ENCODE results near the gene CREB3. TPM values are rescaled to one million over a fixed set of nuclear protein-coding genes. Genes with fewer than 3 reads are reported as not detected.

The CREB3 gene
- total RNA-seq, 2 donors from 2014 or later = 22.8 to 25.3 TPM

- no peaks in the 10 kb centered on the region for H3K9me3 Mint-ChIP-seq
- ATAC-seq = no peak
- peak overlapping the region; percentile 29 to 66 for H3K27ac Mint-ChIP-seq
- H3K36me3 Mint-ChIP-seq = peaks cover 40 to 47% of the 10 kb centered on the region in 2 donors
- no peak for DNase-seq (ENCODE audit: low spot score in 2 of 2)
Measured at GRCh38 chr9:35714123-35714522, 18.3 kb upstream of the CREB3 start.

- ATAC-seq = no peak
- H3K36me3 Mint-ChIP-seq = peaks cover 46 to 47% of the 10 kb centered on the region in 2 donors
- DNase-seq (ENCODE audit: low spot score in 2 of 2) = no peak
- peak overlapping the region; percentile 13 to 66 for H3K27ac Mint-ChIP-seq
- no peaks in the 10 kb centered on the region for H3K9me3 Mint-ChIP-seq
Measured at GRCh38 chr9:35714579-35715252, 17.8 kb upstream of the CREB3 start.

- DNase-seq (ENCODE audit: low spot score in 2 of 2) (no peak), ATAC-seq (no peak)
- no peaks in the 10 kb centered on the region for H3K9me3 Mint-ChIP-seq
- H3K27ac Mint-ChIP-seq = peak overlapping the region in 1 of 2 donors; percentile 67
- H3K36me3 Mint-ChIP-seq = peaks cover 36 to 37% of the 10 kb centered on the region in 2 donors
Measured at GRCh38 chr9:35716230-35716629, 16.2 kb upstream of the CREB3 start.

- peaks cover 37 to 38% of the 10 kb centered on the region in 2 donors for H3K36me3 Mint-ChIP-seq
Measured at GRCh38 chr9:35717132-35717870, 15.2 kb upstream of the CREB3 start.

GRCh38 chr9:35718721-35719511, 13.6 kb upstream of the CREB3 start:
- ATAC-seq (peak in 1 of 2 donors; percentile 44), DNase-seq (ENCODE audit: low spot score in 2 of 2) (no peak)
- Mint-ChIP-seq H3K27ac (peak overlapping the region; percentile 53 to 69), H3K9me3 (no peaks in the 10 kb centered on the region), H3K36me3 (peaks cover 37 to 44% of the 10 kb centered on the region in 2 donors)

More at GRCh38 chr9:35717132-35717870, 15.2 kb upstream of the CREB3 start:
- Mint-ChIP-seq H3K9me3 (no peaks in the 10 kb centered on the region), H3K27ac (no peak overlapping the region)
- ATAC-seq (no peak), DNase-seq (ENCODE audit: low spot score in 2 of 2) (no peak)

- ATAC-seq (no peak), DNase-seq (ENCODE audit: low spot score in 2 of 2) (no peak)
- Mint-ChIP-seq H3K9me3 (no peaks in the 10 kb centered on the region), H3K36me3 (peaks cover 37 to 43% of the 10 kb centered on the region in 2 donors), H3K27ac (peak overlapping the region; percentile 53 to 69)
Measured at GRCh38 chr9:35719546-35719945, 12.9 kb upstream of the CREB3 start.

GRCh38 chr9:35723426-35723825, 9.0 kb upstream of the CREB3 start:
- H3K27ac Mint-ChIP-seq = peak overlapping the region in 1 of 2 donors; percentile 25
- ATAC-seq (no peak), DNase-seq (ENCODE audit: low spot score in 2 of 2) (no peak)
- H3K9me3 Mint-ChIP-seq = no peaks in the 10 kb centered on the region
- peaks cover 25 to 34% of the 10 kb centered on the region in 2 donors for H3K36me3 Mint-ChIP-seq

- Mint-ChIP-seq H3K9me3 (no peaks in the 10 kb centered on the region), H3K36me3 (peaks cover 25 to 33% of the 10 kb centered on the region in 2 donors), H3K27ac (no peak overlapping the region)
- no peak for DNase-seq (ENCODE audit: low spot score in 2 of 2)
- no peak for ATAC-seq
Measured at GRCh38 chr9:35723908-35724307, 8.6 kb upstream of the CREB3 start.

- Mint-ChIP-seq H3K36me3 (peaks cover 25 to 28% of the 10 kb centered on the region in 2 donors), H3K27ac (no peak overlapping the region), H3K9me3 (no peaks in the 10 kb centered on the region)
- no peak for DNase-seq (ENCODE audit: low spot score in 2 of 2)
- no peak for ATAC-seq
Measured at GRCh38 chr9:35725362-35725761, 7.1 kb upstream of the CREB3 start.

- peak overlapping the region in 1 of 2 donors; percentile 57 for H3K27ac Mint-ChIP-seq
- peaks cover 25 to 32% of the 10 kb centered on the region in 2 donors for H3K36me3 Mint-ChIP-seq
- DNase-seq (ENCODE audit: low spot score in 2 of 2) (no peak), ATAC-seq (no peak)
- H3K9me3 Mint-ChIP-seq = no peaks in the 10 kb centered on the region
Measured at GRCh38 chr9:35726931-35727330, 5.5 kb upstream of the CREB3 start.

GRCh38 chr9:35727676-35728040, 4.8 kb upstream of the CREB3 start:
- no peak for ATAC-seq
- DNase-seq (ENCODE audit: low spot score in 2 of 2) = no peak
- no peak overlapping the region for H3K27ac Mint-ChIP-seq
- no peaks in the 10 kb centered on the region for H3K9me3 Mint-ChIP-seq
- H3K36me3 Mint-ChIP-seq = peaks cover 18 to 31% of the 10 kb centered on the region in 2 donors

- DNase-seq (ENCODE audit: low spot score in 2 of 2) = peak; percentile 40 to 86
- peak; percentile 12 to 45 for ATAC-seq
- H3K36me3 Mint-ChIP-seq = peaks cover 22 to 38% of the 10 kb centered on the region in 2 donors
- no peaks in the 10 kb centered on the region for H3K9me3 Mint-ChIP-seq
- H3K27ac Mint-ChIP-seq = no peak overlapping the region
Measured at GRCh38 chr9:35728041-35728971, 4.2 kb upstream of the CREB3 start.

GRCh38 chr9:35729101-35729500, 3.4 kb upstream of the CREB3 start:
- Mint-ChIP-seq H3K27ac (no peak overlapping the region), H3K9me3 (no peaks in the 10 kb centered on the region), H3K36me3 (peaks cover 23 to 38% of the 10 kb centered on the region in 2 donors)
- no peak for ATAC-seq
- DNase-seq (ENCODE audit: low spot score in 2 of 2) = no peak

- H3K27ac Mint-ChIP-seq = no peak overlapping the region
Measured at GRCh38 chr9:35729700-35730485, 2.6 kb upstream of the CREB3 start.

GRCh38 chr9:35730486-35730854, 2.0 kb upstream of the CREB3 start:
- peak overlapping the region in 1 of 2 donors; percentile 48 for H3K27ac Mint-ChIP-seq
- no peaks in the 10 kb centered on the region for H3K9me3 Mint-ChIP-seq

More at GRCh38 chr9:35729700-35730485, 2.6 kb upstream of the CREB3 start:
- Mint-ChIP-seq H3K9me3 (no peaks in the 10 kb centered on the region), H3K36me3 (peaks cover 16 to 34% of the 10 kb centered on the region in 2 donors)
- ATAC-seq (peak in 1 of 2 donors; percentile 8), DNase-seq (ENCODE audit: low spot score in 2 of 2) (peak; percentile 35 to 68)

More at GRCh38 chr9:35730486-35730854, 2.0 kb upstream of the CREB3 start:
- ATAC-seq = no peak
- H3K36me3 Mint-ChIP-seq = peaks cover 14 to 39% of the 10 kb centered on the region in 2 donors
- no peak for DNase-seq (ENCODE audit: low spot score in 2 of 2)
